Lung (tissue), 12 donors: Measurements from ENCODE around the gene OR56A3. TPM values are rescaled to one million over a fixed set of nuclear protein-coding genes. Genes with fewer than 3 reads are reported as not detected.

Source experiments
- ATAC-seq: fragments of 200-7000 bp; cut with Tn5 transposase; one replicate; pipeline ENCODE4 v1.9.1; 2020; ENCODE audit warnings: moderate number of reproducible peaks; ENCODE audit not compliant: insufficient read depth, low FRiP score
- DNase-seq, 3 donors: peaks; one replicate each; pipeline ENCODE4 v3.0.0-alpha.2; 2013 to 2017
- H3K27ac ChIP-seq, 2 donors: one replicate each; pipeline ENCODE4 v1.5.1; 2013; ENCODE audit warnings: mild to moderate bottlenecking in 2 of 2, moderate library complexity in 2 of 2, control low read depth in 1 of 2, inconsistent platforms in 1 of 2, low read depth in 1 of 2, low read length in 1 of 2
- H3K27me3 ChIP-seq, 3 donors: one replicate each; pipeline ENCODE4 v1.5.1; 2013; ENCODE audit warnings: low read length in 2 of 3; ENCODE audit not compliant: control insufficient read depth in 3 of 3, insufficient read depth in 3 of 3
- H3K36me3 ChIP-seq, 4 donors: one replicate each; pipeline ENCODE4 v1.5.1; 2013; ENCODE audit warnings: low read length in 4 of 4, mild to moderate bottlenecking in 1 of 4, moderate library complexity in 1 of 4; ENCODE audit not compliant: control insufficient read depth in 4 of 4, insufficient read depth in 4 of 4
- H3K4me1 ChIP-seq, 5 donors: one replicate each; pipeline ENCODE4 v1.5.1; 2013; ENCODE audit warnings: low read length in 5 of 5, mild to moderate bottlenecking in 2 of 5, moderate library complexity in 1 of 5; ENCODE audit not compliant: control insufficient read depth in 5 of 5, insufficient read depth in 5 of 5
- H3K4me3 ChIP-seq: one replicate; pipeline ENCODE4 v1.5.1; 2013; ENCODE audit warnings: mild to moderate bottlenecking, control low read depth, moderate library complexity
- H3K9ac ChIP-seq, 2 donors: one replicate each; pipeline ENCODE4 v1.5.1; 2013; ENCODE audit warnings: low read length in 2 of 2, control low read depth in 1 of 2; ENCODE audit not compliant: insufficient read depth in 1 of 2
- H3K9me3 ChIP-seq, 4 donors: one replicate each; pipeline ENCODE4 v1.5.1; 2013; ENCODE audit warnings: low read length in 3 of 4, mild to moderate bottlenecking in 1 of 4, moderate library complexity in 1 of 4; ENCODE audit not compliant: control insufficient read depth in 4 of 4, insufficient read depth in 3 of 4
- WGBS, 2 donors: extraction: QIAGEN DNeasy Blood & Tissue Kit; methylation state at CpG; one replicate each; pipeline ENCODE4 v1.1.7; 2013; 5-methylcytosine and 5-hydroxymethylcytosine counted together
- polyA plus RNA-seq, 2 donors: library from polyadenylated mRNA; stranded (reverse); fragments of 200-250 nt; gene quantifications; one replicate each; pipeline ENCODE4 v1.2.1, GENCODE V29; 2013
- total RNA-seq, 2 donors: library from RNA; depleted of rRNA in 1 of 2; stranded (reverse); fragments of >200 nt in 1 of 2; gene quantifications; one replicate each; pipeline ENCODE4 v1.2.1, GENCODE V29; 2014 to 2021
- TF ChIP-seq, protein P1 (sequence below): IDR thresholded peaks from 2 replicates; pipeline ENCODE4 v1.5.1; 2012; ENCODE audit warnings: mild to moderate bottlenecking; ENCODE audit errors: control extremely low read depth, extremely low read depth
- donor health status: control.
- donor health status: control.
- donor health status: Bipolar disorder and iron deficiency.
- donor health status: healthy.
- donor health status: DM: yes; HTN: yes; CAD: no.

The OR56A3 gene
- total and polyA plus RNA-seq, 4 donors = not detected

DNA sequence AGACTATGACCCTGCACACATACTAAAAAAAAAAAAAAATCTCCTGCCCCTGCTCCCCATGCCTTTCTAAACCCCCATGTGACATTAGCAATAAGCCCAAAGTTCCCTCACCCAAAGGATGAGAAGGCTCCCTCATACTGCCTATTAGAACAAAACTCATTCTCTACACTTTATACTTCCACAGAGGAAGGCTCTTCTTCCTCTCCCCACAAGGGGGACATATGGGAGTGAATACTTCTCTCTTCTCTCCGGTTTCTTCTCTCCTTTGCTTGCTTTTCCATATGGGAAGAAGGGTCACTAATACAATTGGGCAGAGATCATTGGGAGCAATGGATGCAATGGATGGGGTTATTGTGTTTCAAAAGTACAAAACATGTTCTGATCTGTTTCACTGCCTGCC is 41.4 kb downstream of the OR56A3 start:
- H3K4me1 ChIP-seq = no peaks in the 10 kb centered on the region
- no peaks in the 10 kb centered on the region for H3K36me3 ChIP-seq
- peaks cover 0 to 8% (median 4%) of the 10 kb centered on the region in 4 donors for H3K9me3 ChIP-seq
- no peak overlapping the region for H3K9ac ChIP-seq
- H3K27ac ChIP-seq = no peak overlapping the region
- no peak overlapping the region for H3K4me3 ChIP-seq
- 50 to 74% methylated on average over 1 of the region's 1 CpG for WGBS, 2 donors
- ATAC-seq = no peak
- TF ChIP-seq, protein P1, sequence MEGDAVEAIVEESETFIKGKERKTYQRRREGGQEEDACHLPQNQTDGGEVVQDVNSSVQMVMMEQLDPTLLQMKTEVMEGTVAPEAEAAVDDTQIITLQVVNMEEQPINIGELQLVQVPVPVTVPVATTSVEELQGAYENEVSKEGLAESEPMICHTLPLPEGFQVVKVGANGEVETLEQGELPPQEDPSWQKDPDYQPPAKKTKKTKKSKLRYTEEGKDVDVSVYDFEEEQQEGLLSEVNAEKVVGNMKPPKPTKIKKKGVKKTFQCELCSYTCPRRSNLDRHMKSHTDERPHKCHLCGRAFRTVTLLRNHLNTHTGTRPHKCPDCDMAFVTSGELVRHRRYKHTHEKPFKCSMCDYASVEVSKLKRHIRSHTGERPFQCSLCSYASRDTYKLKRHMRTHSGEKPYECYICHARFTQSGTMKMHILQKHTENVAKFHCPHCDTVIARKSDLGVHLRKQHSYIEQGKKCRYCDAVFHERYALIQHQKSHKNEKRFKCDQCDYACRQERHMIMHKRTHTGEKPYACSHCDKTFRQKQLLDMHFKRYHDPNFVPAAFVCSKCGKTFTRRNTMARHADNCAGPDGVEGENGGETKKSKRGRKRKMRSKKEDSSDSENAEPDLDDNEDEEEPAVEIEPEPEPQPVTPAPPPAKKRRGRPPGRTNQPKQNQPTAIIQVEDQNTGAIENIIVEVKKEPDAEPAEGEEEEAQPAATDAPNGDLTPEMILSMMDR = no peak
- H3K27me3 ChIP-seq = no peaks in the 10 kb centered on the region
- no peak for DNase-seq

DNA sequence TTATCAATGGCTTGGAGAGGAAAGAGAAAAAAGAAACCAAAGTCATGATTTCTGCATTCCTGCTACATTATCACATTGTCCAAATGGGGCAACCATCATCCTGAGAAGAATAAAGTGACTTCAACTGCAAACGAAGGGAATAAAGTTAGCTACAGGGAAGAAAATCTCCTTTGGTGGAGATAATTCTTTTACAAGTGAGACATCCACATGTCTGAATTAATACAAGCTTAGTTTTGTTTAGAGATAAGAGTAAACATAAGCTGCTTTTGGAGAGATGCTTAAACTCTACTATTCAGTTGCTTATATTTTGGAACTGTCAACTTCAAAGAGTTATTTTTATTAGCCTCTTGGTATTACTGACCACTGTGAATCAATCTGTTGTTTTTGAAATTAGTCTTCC is 44.8 kb downstream of the OR56A3 start, which contains the start of gene OR52L1:
OR52L1 (minus strand) TSS at position 101 of the 400 bp plus-strand sequence; CDS start at position 46, 55 bp downstream.
- H3K27me3 ChIP-seq = no peaks in the 10 kb centered on the region
- no peaks in the 10 kb centered on the region for H3K36me3 ChIP-seq
- no peak within 1 kb of the TSS for H3K4me3 ChIP-seq
- no peaks in the 10 kb centered on the region for H3K4me1 ChIP-seq
- WGBS, 2 donors = 68 to 69% methylated on average over 1 of the region's 1 CpG
- TF ChIP-seq, protein P1 = no peak
- DNase-seq = no peak
- H3K9ac ChIP-seq = no peak within 1 kb of the TSS
- H3K27ac ChIP-seq = no peak within 1 kb of the TSS
- ATAC-seq = no peak
- H3K9me3 ChIP-seq = peaks cover 0 to 8% (median 0%) of the 10 kb centered on the region in 4 donors

DNA sequence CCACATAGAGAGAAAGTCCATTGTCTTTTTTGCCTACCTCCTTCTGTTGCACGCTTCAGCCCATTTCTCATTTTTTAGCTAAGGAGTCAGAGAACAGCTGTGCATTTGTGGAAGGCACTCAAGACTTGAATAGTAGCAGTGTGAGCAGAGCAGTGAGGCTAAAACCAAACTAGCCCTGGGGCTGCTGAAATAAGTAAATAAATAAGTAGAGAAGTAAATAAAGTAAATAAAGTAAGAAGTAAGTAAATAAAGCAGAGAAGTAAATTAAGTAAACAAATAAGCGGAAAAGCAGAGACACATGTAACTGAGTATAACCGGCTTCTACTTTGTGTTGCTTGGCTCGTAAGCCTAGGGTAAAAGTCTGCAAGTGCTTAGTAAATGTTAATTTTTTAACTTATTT is 47.2 kb downstream of the OR56A3 start:
- TF ChIP-seq, protein P1 = no peak
- Histone ChIP-seq H3K27me3 (no peaks in the 10 kb centered on the region), H3K36me3 (no peaks in the 10 kb centered on the region), H3K9ac (no peak overlapping the region), H3K27ac (no peak overlapping the region), H3K9me3 (peaks cover 0 to 2% (median 0%) of the 10 kb centered on the region in 4 donors), H3K4me3 (no peak overlapping the region), H3K4me1 (peaks cover 0 to 1% (median 0%) of the 10 kb centered on the region in 5 donors)
- 70 to 90% methylated on average over 4 of the region's 4 CpGs for WGBS, 2 donors
- no peak for DNase-seq
- no peak for ATAC-seq

DNA sequence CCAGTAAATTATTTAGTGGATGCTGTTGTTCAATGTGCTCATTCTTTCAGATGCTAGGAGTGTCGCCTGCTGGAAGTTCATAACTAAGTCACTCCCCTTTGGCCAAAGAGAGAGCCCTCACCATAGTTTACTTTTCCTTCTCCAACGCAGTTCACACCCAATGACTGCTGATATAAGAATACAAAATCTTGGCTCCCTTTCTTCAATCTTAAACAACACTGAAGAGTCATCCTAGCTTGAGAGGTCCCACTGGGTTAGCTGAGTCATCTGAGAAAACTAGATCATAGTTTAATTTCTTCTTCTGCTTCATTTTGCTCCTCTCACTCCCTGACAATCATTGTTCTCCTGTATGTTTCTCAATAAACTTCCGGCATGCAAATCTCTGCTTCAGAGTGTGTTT is 50.1 kb downstream of the OR56A3 start:
- H3K9me3 ChIP-seq = no peaks in the 10 kb centered on the region
- ATAC-seq = no peak

More for the DNA sequence above, 50.1 kb downstream of the OR56A3 start:
- TF ChIP-seq, protein P1 = no peak
- DNase-seq = peak in 1 of 3 donors; percentile 8
- no peak overlapping the region for H3K9ac ChIP-seq
- no peaks in the 10 kb centered on the region for H3K27me3 ChIP-seq
- peaks cover 0 to 1% (median 0%) of the 10 kb centered on the region in 5 donors for H3K4me1 ChIP-seq
- 55 to 72% methylated on average over 3 of the region's 3 CpGs for WGBS, 2 donors
- H3K36me3 ChIP-seq = no peaks in the 10 kb centered on the region
- H3K4me3 ChIP-seq = no peak overlapping the region
- no peak overlapping the region for H3K27ac ChIP-seq
